NCI-H187 treated with DMSO at 0.1 percent for 48 hours (cell line): ENCODE results near the gene GLI3.

Experiments used
- DNase-seq: peaks from one replicate; lab custom pipeline; 2025; lab: John Stamatoyannopoulos, UW

GLI3 gene

GRCh38 chr7:42175834-42176723 is 60.9 kb downstream of the GLI3 start:
- DNase-seq: no peak

- DNase-seq: no peak
Measured at GRCh38 chr7:42174391-42174912, 62.6 kb downstream of the GLI3 start.

- no peak for DNase-seq
Measured at GRCh38 chr7:42170724-42171123, 66.3 kb downstream of the GLI3 start.

- no peak for DNase-seq
Measured at GRCh38 chr7:42168512-42168911, 68.5 kb downstream of the GLI3 start.

GRCh38 chr7:42167631-42168236 is 69.3 kb downstream of the GLI3 start:
- DNase-seq: no peak

GRCh38 chr7:42167206-42167605 is 69.8 kb downstream of the GLI3 start:
- no peak for DNase-seq

- no peak for DNase-seq
Measured at GRCh38 chr7:42164881-42165428, 72.1 kb downstream of the GLI3 start.

GRCh38 chr7:42162560-42163325 is 74.3 kb downstream of the GLI3 start:
- DNase-seq: no peak

GRCh38 chr7:42161719-42162118 is 75.3 kb downstream of the GLI3 start:
- DNase-seq: no peak

GRCh38 chr7:42161110-42161509 is 75.9 kb downstream of the GLI3 start:
- DNase-seq: no peak

- DNase-seq: no peak
Measured at GRCh38 chr7:42159130-42159529, 77.9 kb downstream of the GLI3 start.

- DNase-seq: no peak
Measured at GRCh38 chr7:42156967-42157721, 79.9 kb downstream of the GLI3 start.

GRCh38 chr7:42156291-42156865 is 80.6 kb downstream of the GLI3 start:
- DNase-seq: no peak

- no peak for DNase-seq
Measured at GRCh38 chr7:42155584-42156290, 81.3 kb downstream of the GLI3 start.

- DNase-seq: no peak
Measured at GRCh38 chr7:42154173-42154572, 82.8 kb downstream of the GLI3 start.

- no peak for DNase-seq
Measured at GRCh38 chr7:42152329-42153205, 84.4 kb downstream of the GLI3 start.

GRCh38 chr7:42151309-42151708 is 85.7 kb downstream of the GLI3 start:
- no peak for DNase-seq

GRCh38 chr7:42145539-42145938 is 91.5 kb downstream of the GLI3 start:
- no peak for DNase-seq

GRCh38 chr7:42144604-42145003 is 92.4 kb downstream of the GLI3 start:
- DNase-seq: no peak
